Ovary (tissue), 1 donor: ENCODE data around the gene SPTLC1.

Experiments used
- EP300 ChIP-seq: sonication (generic); formaldehyde crosslinking; IDR thresholded peaks from one replicate; pipeline ENCODE4 v1.6.1; 2017; ENCODE audit warnings: antibody characterized with exemption
- POLR2A ChIP-seq: fragments of 450-650 bp; IDR thresholded peaks from one replicate; pipeline ENCODE4 v1.6.1; 2017; ENCODE audit warnings: antibody characterized with exemption, mild to moderate bottlenecking, moderate library complexity

DNA sequence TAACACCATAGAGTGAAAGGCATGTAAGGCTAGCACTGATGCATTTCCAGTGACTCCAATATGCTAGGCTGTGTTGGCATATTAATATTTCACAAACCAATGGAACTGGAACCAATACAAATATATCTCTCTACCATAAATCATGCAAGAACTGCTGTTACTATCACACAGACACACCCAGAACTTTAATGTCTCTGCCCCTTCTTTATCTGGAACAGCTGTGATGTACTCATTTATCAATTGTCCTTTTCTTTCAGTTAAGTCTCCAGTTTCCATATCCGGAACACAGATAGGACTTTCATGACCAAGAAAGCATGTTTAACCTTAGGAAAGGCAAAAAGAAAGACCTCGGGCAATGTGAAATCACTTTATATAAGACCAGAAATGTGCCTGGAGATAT, 70.3 kb downstream of the SPTLC1 start:
- TF ChIP-seq EP300 (no peak), POLR2A (no peak)
